ENCODE measurements around the gene DPH5. TPM values are rescaled to one million over a fixed set of nuclear protein-coding genes. Genes with fewer than 3 reads are reported as not detected.

Gene DPH5
- total and polyA plus RNA-seq, 10 of the 15 experiments (the other 5 are each of a cell fraction or from before 2014, with no cell fraction given) = 44.1 to 95.7 (median 66.4) TPM

- H3K4me2 ChIP-seq (ENCODE audit: control insufficient read depth, insufficient read depth) = no peak overlapping the region
- intact Hi-C loops (cut with micrococcal nuclease; ENCODE audit: unreplicated experiment) = no loop called here
- ChIA-PET CTCF (no interaction called here), POLR2A (interaction anchor here (0.7 kb wide), 1 partner anchor 38 kb away, joined by 3 read pairs; no protein-coding TSS in a partner anchor), SMC1A (ENCODE audit: uncharacterized antibody, unreplicated experiment) (interaction anchor here (1.0 kb wide), 1 partner anchor 230 kb away, joined by 3 read pairs; no protein-coding TSS in a partner anchor), RAD21 (ENCODE audit: unreplicated experiment) (no interaction called here)
- H3K36me3 ChIP-seq (ENCODE audit: control insufficient read depth in 2 of 2, insufficient read depth in 2 of 2, low read length in 1 of 2) = no peaks in the 10 kb centered on the region
- no peaks in the 10 kb centered on the region; the same call in 1 of the 3 replicates for H3K9me3 ChIP-seq (replicated peaks; ENCODE audit: control insufficient read depth, insufficient read depth, low read length)
- no peak overlapping the region for H3K9ac ChIP-seq (ENCODE audit: control insufficient read depth, insufficient read depth, low read length)
- H3K79me2 ChIP-seq (ENCODE audit: control insufficient read depth, insufficient read depth, low read length) = no peaks in the 10 kb centered on the region; the same call in 1 of the 2 replicates
- DNase-seq (ENCODE audit: low read depth, low spot score) = no peak
- TF ChIP-seq RUNX3 (IDR thresholded peaks at IDR 0.05; ENCODE audit: low read length) (peak; percentile 63; the same call in 1 of the 2 replicates), JUNB (IDR thresholded peaks at IDR 0.05) (0 out of 2 replicates have a peak, but pooled peaks have one; percentile 34), SIN3A (IDR thresholded peaks at IDR 0.05; ENCODE audit: low read depth, low read length) (no peak)
- TF ChIP-seq, protein P1, sequence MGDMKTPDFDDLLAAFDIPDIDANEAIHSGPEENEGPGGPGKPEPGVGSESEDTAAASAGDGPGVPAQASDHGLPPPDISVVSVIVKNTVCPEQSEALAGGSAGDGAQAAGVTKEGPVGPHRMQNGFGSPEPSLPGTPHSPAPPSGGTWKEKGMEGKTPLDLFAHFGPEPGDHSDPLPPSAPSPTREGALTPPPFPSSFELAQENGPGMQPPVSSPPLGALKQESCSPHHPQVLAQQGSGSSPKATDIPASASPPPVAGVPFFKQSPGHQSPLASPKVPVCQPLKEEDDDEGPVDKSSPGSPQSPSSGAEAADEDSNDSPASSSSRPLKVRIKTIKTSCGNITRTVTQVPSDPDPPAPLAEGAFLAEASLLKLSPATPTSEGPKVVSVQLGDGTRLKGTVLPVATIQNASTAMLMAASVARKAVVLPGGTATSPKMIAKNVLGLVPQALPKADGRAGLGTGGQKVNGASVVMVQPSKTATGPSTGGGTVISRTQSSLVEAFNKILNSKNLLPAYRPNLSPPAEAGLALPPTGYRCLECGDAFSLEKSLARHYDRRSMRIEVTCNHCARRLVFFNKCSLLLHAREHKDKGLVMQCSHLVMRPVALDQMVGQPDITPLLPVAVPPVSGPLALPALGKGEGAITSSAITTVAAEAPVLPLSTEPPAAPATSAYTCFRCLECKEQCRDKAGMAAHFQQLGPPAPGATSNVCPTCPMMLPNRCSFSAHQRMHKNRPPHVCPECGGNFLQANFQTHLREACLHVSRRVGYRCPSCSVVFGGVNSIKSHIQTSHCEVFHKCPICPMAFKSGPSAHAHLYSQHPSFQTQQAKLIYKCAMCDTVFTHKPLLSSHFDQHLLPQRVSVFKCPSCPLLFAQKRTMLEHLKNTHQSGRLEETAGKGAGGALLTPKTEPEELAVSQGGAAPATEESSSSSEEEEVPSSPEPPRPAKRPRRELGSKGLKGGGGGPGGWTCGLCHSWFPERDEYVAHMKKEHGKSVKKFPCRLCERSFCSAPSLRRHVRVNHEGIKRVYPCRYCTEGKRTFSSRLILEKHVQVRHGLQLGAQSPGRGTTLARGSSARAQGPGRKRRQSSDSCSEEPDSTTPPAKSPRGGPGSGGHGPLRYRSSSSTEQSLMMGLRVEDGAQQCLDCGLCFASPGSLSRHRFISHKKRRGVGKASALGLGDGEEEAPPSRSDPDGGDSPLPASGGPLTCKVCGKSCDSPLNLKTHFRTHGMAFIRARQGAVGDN (IDR thresholded peaks at IDR 0.05) = no peak
- no TSS peak for BruUV-seq (replicated peaks)
- H3K27me3 ChIP-seq (replicated peaks in 1 of 2; ENCODE audit: control insufficient read depth in 2 of 2, insufficient read depth in 2 of 2, low read length in 1 of 2) = no peaks in the 10 kb centered on the region
- H3K27ac ChIP-seq (ENCODE audit: control insufficient read depth, insufficient read depth) = no peak overlapping the region
- no peaks in the 10 kb centered on the region for H4K20me1 ChIP-seq (ENCODE audit: control insufficient read depth, insufficient read depth)
- WGBS (ENCODE audit: insufficient coverage, insufficient replicate concordance, low lambda C conversion rate, missing lambda C conversion rate) = 3% methylated on average over 1 of the region's 1 CpG
- in situ Hi-C loops (cut with MboI) = no loop called here
- FAIRE-seq = no peak
- H2AFZ ChIP-seq (ENCODE audit: control insufficient read depth, low read depth, low read length) = no peak overlapping the region
- peaks cover 12% of the 10 kb centered on the region for H3K4me1 ChIP-seq (ENCODE audit: control insufficient read depth, insufficient read depth, low read length)
- peak; percentile 79 for ATAC-seq
- no peak overlapping the region for H3K4me3 ChIP-seq
Observed at GRCh38 chr1:101060992-101061391, 35.4 kb upstream of the DPH5 start.

Data from GM12878 (cell line).